Measurements from ENCODE around the gene RBFOX2.

RBFOX2 gene

GRCh38 chr22:35860087-35860733 is 168.4 kb downstream of the RBFOX2 start:
- DNase-seq, result no peak

- no peak for DNase-seq
Observed at GRCh38 chr22:35854334-35854733, 174.3 kb downstream of the RBFOX2 start.

GRCh38 chr22:35852076-35852475 is 176.5 kb downstream of the RBFOX2 start:
- DNase-seq, result no peak

GRCh38 chr22:35850831-35851230 is 177.8 kb downstream of the RBFOX2 start:
- no peak for DNase-seq

GRCh38 chr22:35846804-35847203 is 181.8 kb downstream of the RBFOX2 start:
- no peak for DNase-seq

- no peak for DNase-seq
Observed at GRCh38 chr22:35844886-35845285, 183.7 kb downstream of the RBFOX2 start.

GRCh38 chr22:35842954-35843353 is 185.7 kb downstream of the RBFOX2 start:
- DNase-seq, result peak; percentile 4

- no peak for DNase-seq
Observed at GRCh38 chr22:35842519-35842913, 186.1 kb downstream of the RBFOX2 start.

- DNase-seq, result peak; percentile 24
Observed at GRCh38 chr22:35841907-35842518, 186.6 kb downstream of the RBFOX2 start.

- peak; percentile 96 for DNase-seq
Observed at GRCh38 chr22:35840302-35840739, 188.3 kb downstream of the RBFOX2 start.

- DNase-seq, result peak; percentile 80
Observed at GRCh38 chr22:35839841-35840301, 188.8 kb downstream of the RBFOX2 start.

GRCh38 chr22:35838855-35839576 is 189.6 kb downstream of the RBFOX2 start:
- peak; percentile 72 for DNase-seq

GRCh38 chr22:35837101-35837727 is 191.4 kb downstream of the RBFOX2 start:
- peak; percentile 6 for DNase-seq

GRCh38 chr22:35835998-35836691 is 192.5 kb downstream of the RBFOX2 start:
- DNase-seq, result peak; percentile 61

- peak; percentile 27 for DNase-seq
Observed at GRCh38 chr22:35835267-35835997, 193.2 kb downstream of the RBFOX2 start.

- no peak for DNase-seq
Observed at GRCh38 chr22:35834061-35834460, 194.6 kb downstream of the RBFOX2 start.

GRCh38 chr22:35830305-35830704 is 198.3 kb downstream of the RBFOX2 start:
- DNase-seq, result no peak

- no peak for DNase-seq
Observed at GRCh38 chr22:35824256-35824655, 204.4 kb downstream of the RBFOX2 start.

GRCh38 chr22:35821654-35822053 is 207.0 kb downstream of the RBFOX2 start:
- DNase-seq, result no peak

GRCh38 chr22:35819421-35819820 is 209.2 kb downstream of the RBFOX2 start:
- DNase-seq, result no peak

- DNase-seq, result no peak
Observed at GRCh38 chr22:35818897-35819296, 209.7 kb downstream of the RBFOX2 start.

GRCh38 chr22:35812600-35812999 is 216.0 kb downstream of the RBFOX2 start:
- no peak for DNase-seq
